NCI-H1694 (cell line): ENCODE results near the gene HACD4.

Source experiments
- DNase-seq: peaks from one replicate; lab custom pipeline; 2025; lab: John Stamatoyannopoulos, UW

HACD4 gene, protein sequence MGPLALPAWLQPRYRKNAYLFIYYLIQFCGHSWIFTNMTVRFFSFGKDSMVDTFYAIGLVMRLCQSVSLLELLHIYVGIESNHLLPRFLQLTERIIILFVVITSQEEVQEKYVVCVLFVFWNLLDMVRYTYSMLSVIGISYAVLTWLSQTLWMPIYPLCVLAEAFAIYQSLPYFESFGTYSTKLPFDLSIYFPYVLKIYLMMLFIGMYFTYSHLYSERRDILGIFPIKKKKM

GRCh38 chr9:21031091-21031807 is at the start of gene HACD4:
TSS of gene HACD4 (minus strand) at chr9:21031640. CDS start at chr9:21031590, 50 bp downstream.
- no peak for DNase-seq

- no peak for DNase-seq
These were observed 49.4 kb upstream of the HACD4 start for GRCh38 chr9:21080793-21081192.

- DNase-seq: no peak
These were observed 47.3 kb upstream of the HACD4 start for GRCh38 chr9:21078702-21079101.

- DNase-seq: no peak
These were observed 46.3 kb upstream of the HACD4 start, which contains the start of gene IFNB1 for GRCh38 chr9:21077781-21078180. TSS of gene IFNB1 (minus strand) at chr9:21077942. CDS start at chr9:21077869, 73 bp downstream.

GRCh38 chr9:21075484-21075883 is 44.0 kb upstream of the HACD4 start:
- DNase-seq: no peak

GRCh38 chr9:21070906-21071305 is 39.5 kb upstream of the HACD4 start:
- no peak for DNase-seq

- no peak for DNase-seq
These were observed 38.7 kb upstream of the HACD4 start for GRCh38 chr9:21070171-21070571.

DNA sequence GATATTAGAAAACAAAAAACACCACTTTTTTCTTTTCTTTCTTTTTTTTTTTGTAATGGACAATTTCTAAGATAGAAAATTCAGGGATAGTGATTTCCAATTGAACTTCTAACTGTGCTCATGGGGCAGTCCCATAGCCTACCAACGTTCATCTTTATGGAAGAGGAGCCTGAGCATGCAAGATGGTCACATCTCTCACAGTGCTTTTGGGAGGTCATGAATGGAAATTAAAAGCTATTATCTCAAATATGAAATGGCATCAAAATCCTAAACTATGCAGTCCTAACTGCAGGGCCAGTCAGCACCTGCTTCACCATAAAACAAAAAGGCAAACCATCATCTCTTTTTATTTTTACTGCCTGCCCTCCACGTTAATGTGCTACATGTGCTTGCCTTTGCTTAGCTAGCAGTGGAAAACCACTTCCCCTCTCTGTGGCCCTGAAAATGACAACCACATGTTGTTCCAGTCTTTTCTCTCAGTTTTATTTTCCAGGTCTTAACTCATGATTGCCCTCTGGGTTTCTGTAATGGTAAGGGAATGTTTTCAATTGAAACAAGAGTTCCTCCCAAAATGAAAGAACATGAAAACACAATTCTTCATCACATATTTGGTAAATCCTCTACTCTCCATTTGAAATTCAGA is 29.6 kb upstream of the HACD4 start:
- DNase-seq: no peak

GRCh38 chr9:21056931-21057330 is 25.5 kb upstream of the HACD4 start:
- no peak for DNase-seq

DNA sequence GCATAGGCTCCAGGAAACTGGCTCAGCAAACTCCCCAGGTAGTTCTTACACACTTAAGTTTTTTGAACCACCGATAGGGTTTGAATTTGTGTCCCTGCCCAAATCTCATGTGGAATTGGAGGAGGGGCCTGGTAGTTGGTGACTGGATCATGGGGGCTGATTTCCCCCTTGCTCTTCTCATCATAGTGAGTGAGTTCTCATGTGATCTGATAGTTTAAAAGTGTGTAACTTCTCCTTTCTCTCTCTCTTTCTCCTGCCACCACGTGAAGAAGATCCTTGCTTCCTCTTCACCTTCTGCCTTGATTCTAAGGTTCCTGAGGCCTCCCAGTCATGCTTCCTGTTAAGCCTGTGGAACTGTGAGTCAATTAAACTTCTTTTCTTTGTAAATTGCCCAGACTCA is 22.4 kb upstream of the HACD4 start:
- no peak for DNase-seq

- no peak for DNase-seq
These were observed 15.8 kb upstream of the HACD4 start for GRCh38 chr9:21047281-21047691.

GRCh38 chr9:21043841-21044240 is 12.4 kb upstream of the HACD4 start:
- DNase-seq: no peak

- no peak for DNase-seq
These were observed 11.0 kb upstream of the HACD4 start for GRCh38 chr9:21042466-21042865.

DNA sequence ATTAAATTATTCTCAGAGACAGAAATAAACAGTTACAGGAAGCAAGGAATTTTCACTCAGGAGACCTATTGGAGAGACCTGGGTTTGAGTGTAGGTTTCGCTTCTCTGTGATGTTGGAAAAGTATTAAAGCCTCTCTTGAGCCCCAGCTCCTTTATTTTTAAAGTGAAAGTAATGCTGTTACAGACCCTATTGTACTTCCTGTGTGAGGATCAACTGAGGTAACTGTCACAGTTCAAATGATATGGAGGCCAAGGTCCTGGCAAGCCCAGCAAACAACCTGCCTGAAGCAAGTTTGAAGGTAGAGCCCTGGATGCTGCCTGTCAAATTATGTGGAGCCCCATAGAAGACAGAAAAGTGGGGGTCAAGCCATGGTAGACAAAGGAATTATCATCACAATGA is 7.9 kb upstream of the HACD4 start:
- no peak for DNase-seq

DNA sequence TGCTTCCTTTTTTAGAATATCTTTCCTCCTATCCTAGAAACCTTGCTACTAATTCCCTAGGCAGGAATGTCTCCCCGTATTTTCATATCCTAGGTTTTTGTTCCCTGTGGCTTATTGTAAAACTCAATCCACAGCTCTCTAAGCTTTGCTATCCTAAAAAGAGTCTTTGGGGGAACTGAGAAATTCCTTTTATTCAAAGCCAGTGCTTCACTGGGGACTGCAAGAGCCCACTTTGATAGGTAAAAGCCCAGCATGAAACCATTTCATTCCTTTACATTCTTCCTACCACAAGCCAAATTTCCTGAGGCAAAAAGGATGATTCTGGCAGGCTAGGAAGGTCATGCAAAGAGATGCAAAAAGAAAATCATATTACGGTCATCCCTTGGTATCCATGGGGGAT is 5.8 kb upstream of the HACD4 start:
- DNase-seq: no peak

- DNase-seq: no peak
These were observed 356 bp upstream of the HACD4 start for GRCh38 chr9:21031808-21032183.

DNA sequence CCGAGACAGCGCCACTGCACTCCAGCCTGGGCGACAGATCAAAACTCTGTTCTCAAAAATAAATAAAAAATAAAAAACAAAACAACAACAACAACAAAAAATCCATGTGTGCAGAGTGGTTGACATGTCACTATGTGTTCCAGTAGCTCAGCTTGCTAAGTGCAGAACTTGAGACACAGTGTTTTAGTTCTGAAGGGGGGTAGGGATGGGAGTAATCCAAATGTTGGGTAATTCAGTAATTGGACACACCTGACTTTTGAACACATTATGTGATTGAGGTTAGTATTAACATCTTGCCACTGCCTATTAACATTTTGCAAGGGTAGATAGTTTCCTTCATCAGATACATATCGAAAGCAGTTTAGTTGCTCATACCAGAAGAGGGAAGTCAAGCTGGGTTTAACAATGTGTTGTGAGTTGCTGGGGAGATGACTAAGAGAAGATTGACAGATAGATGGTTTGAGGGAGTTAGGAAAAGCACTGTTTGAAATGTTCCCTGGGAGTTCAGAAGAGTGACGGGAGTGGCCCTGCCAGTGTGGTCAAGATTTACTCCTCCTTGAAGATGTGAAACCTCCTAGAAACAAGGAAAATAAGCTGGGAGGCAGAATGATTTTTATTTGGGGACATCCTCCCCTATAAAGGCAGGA is 928 bp downstream of the HACD4 start:
- DNase-seq: no peak

- no peak for DNase-seq
These were observed 1.8 kb downstream of the HACD4 start for GRCh38 chr9:21029661-21030060.

DNA sequence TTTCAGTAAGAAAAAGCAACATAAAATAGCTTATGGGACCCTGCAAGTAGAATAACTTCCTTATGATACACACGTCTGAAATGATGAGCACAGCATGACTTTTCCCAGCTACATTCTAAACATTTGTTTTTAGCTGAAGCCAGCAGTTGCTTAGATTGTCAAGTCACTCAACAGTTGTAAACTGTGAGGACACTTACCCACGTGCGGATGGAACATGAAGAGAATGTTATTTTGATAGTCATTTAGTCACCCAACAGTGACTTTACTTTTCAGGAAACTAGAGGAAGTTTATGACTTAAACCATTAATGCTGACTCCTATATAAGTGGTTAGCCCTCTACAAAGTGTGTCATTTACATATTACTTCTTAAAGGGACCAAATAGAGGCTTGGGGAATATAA is 3.0 kb downstream of the HACD4 start:
- no peak for DNase-seq

- no peak for DNase-seq
These were observed 4.1 kb downstream of the HACD4 start for GRCh38 chr9:21027295-21027694.

- DNase-seq: no peak
These were observed 7.6 kb downstream of the HACD4 start for GRCh38 chr9:21023861-21024260.

- no peak for DNase-seq
These were observed 13.3 kb downstream of the HACD4 start for GRCh38 chr9:21018177-21018576.
